ENCODE measurements around the gene ANXA4.

The ANXA4 gene

DNA sequence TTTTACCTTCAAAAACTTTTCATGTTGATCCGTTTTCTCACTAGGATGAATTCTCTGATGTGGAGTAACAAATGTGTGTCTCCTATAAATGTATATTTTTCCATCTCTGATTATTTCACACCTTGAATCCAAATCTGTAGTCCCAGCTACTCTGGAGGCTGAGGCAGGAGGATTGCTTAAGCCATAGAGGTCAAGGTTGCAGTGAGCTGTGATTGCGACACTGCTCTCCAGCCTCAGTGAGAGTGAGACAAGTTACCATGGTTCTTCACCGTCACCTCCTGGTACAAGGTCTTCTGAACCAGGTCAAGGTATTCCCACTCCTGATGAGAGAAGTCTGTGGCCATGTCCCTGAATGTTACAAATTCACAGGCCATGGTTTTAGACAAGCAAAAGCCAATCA lies 102.6 kb downstream of the ANXA4 start:
- no peak for DNase-seq (ENCODE audit: low read depth in 2 of 2)

DNA sequence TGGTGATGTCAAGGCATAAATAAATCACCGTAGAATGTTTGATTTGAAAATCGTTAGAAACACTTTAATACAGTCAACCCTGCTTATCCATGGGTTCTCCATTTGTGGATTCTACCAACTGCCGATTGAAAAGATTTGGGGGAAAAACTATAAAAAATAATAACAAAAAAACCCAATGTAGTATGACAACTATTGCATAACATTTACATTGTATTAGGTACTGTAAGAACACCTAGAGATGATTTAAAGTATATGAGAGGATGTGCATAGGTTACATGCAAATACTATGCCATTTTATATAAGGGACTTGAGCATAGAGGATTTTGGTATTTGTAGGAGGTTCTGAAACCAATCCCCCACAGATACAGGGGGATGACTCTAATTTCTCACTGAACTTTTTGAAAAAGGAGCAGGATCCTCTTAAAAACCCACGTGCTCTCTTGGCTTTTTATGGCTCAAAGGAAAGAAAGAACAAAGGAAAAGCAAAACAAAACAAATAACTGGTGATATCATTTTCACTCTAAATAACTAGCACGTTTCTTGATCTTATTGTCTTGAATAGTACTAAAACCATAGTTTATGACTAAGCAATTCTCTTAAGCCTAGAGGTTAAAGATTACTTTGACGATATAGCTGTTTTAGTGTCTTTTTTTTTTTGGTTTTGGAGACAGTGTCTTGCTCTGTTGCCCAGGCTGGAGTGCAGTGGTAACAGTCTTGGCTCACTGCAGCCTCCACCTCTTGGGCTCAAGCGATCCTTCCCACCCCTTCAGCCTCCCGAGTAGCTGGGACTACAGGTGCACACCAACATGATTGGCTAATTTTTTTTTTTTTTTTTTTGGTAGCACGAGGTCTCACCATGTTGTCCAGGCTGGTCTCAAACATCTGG lies 104.5 kb downstream of the ANXA4 start:
- no peak for DNase-seq (ENCODE audit: low read depth in 2 of 2)

- DNase-seq (ENCODE audit: low read depth in 2 of 2), result no peak
Observed at GRCh38 chr2:69847068-69847828, 105.3 kb downstream of the ANXA4 start.

GRCh38 chr2:69848186-69848790 lies 106.4 kb downstream of the ANXA4 start:
- no peak for DNase-seq (ENCODE audit: low read depth in 2 of 2)

- DNase-seq (ENCODE audit: low read depth in 2 of 2), result no peak
Observed at GRCh38 chr2:69858261-69858660, 116.3 kb downstream of the ANXA4 start.

GRCh38 chr2:69863298-69863697 lies 121.4 kb downstream of the ANXA4 start:
- no peak for DNase-seq (ENCODE audit: low read depth in 2 of 2)

All from stimulated activated CD8-positive, alpha-beta memory T cell treated with anti-CD3 and anti-CD28 coated beads, Interleukin-2, amount 100 ng/mL, for 48 hours (primary cell).